ENCODE results near the gene NSA2.

- no peak for TF ChIP-seq CTCF (IDR thresholded peaks at IDR 0.05)
- TF ChIP-seq POLR2A (IDR thresholded peaks at IDR 0.05): no peak
- TF ChIP-seq POLR2AphosphoS5 (IDR thresholded peaks at IDR 0.05): peak; percentile 68 to 91 (median 87)
Measured at GRCh38 chr5:74766849-74767578, at the start of gene NSA2, which contains the start of gene GFM2.

All from breast epithelium (tissue), 3 donors.